CD4-positive, alpha-beta T cell treated with Interleukin-10 for 1 hour (primary cell): ENCODE measurements around the gene CMC1.
"Not testable (repeated sequence)": the region's sequence is repeated elsewhere in the genome, so short reads cannot be mapped to it uniquely, and the experiment has no call there.

Experiments used
- DNase-seq: peaks from one replicate; pipeline ENCODE4 v3.0.0-alpha.2; 2020

The CMC1 gene

GRCh38 chr3:28241221-28242160, at the start of gene CMC1:
TSS of gene CMC1 (plus strand) at chr3:28241619. CDS start at chr3:28241794, 175 bp downstream.
- DNase-seq: peak; percentile 91

- DNase-seq: no peak
Measured at GRCh38 chr3:28198161-28198560, 43.3 kb upstream of the CMC1 start.

GRCh38 chr3:28198974-28199373, 42.4 kb upstream of the CMC1 start:
- no peak for DNase-seq

- not testable (repeated sequence) for DNase-seq
Measured at GRCh38 chr3:28199643-28200042, 41.8 kb upstream of the CMC1 start.

GRCh38 chr3:28200366-28200848, 41.0 kb upstream of the CMC1 start:
- not testable (repeated sequence) for DNase-seq

GRCh38 chr3:28206479-28206878, 34.9 kb upstream of the CMC1 start:
- no peak for DNase-seq

GRCh38 chr3:28207000-28207733, 34.3 kb upstream of the CMC1 start:
- no peak for DNase-seq

- DNase-seq: peak; percentile 41
Measured at GRCh38 chr3:28210968-28211713, 30.3 kb upstream of the CMC1 start.

- DNase-seq: no peak
Measured at GRCh38 chr3:28212681-28213080, 28.7 kb upstream of the CMC1 start.

- no peak for DNase-seq
Measured at GRCh38 chr3:28215407-28215806, 26.0 kb upstream of the CMC1 start.

GRCh38 chr3:28218071-28218916, 23.1 kb upstream of the CMC1 start:
- DNase-seq: no peak

GRCh38 chr3:28218917-28219198, 22.6 kb upstream of the CMC1 start:
- no peak for DNase-seq

- DNase-seq: no peak
Measured at GRCh38 chr3:28224430-28224829, 17.0 kb upstream of the CMC1 start.

- no peak for DNase-seq
Measured at GRCh38 chr3:28226020-28226419, 15.4 kb upstream of the CMC1 start.

- no peak for DNase-seq
Measured at GRCh38 chr3:28228623-28229022, 12.8 kb upstream of the CMC1 start.

- no peak for DNase-seq
Measured at GRCh38 chr3:28232659-28233058, 8.8 kb upstream of the CMC1 start.

- DNase-seq: no peak
Measured at GRCh38 chr3:28234454-28234853, 7.0 kb upstream of the CMC1 start.

GRCh38 chr3:28239108-28239507, 2.3 kb upstream of the CMC1 start:
- no peak for DNase-seq

- DNase-seq: no peak
Measured at GRCh38 chr3:28240441-28240840, 978 bp upstream of the CMC1 start.

- DNase-seq: no peak
Measured at GRCh38 chr3:28242519-28242918, 1.1 kb downstream of the CMC1 start.

GRCh38 chr3:28243424-28244106, 2.1 kb downstream of the CMC1 start:
- peak; percentile 48 for DNase-seq

- no peak for DNase-seq
Measured at GRCh38 chr3:28244491-28244890, 3.1 kb downstream of the CMC1 start.
